Uterus (tissue), 4 donors: ENCODE measurements around the gene KRT4. TPM values are rescaled to one million over a fixed set of nuclear protein-coding genes. Genes with fewer than 3 reads are reported as not detected.

Source experiments
- DNase-seq, 2 donors: peaks; one replicate each; pipeline ENCODE4 v3.0.0-alpha.2; 2019 to 2020
- H3K27ac ChIP-seq, 2 donors: fragments of 200-600 bp; sonication (generic); 1 replicate in 1 of 2; 2 replicates in 1 of 2; pipeline ENCODE4 v1.5.1; 2016 to 2018
- H3K27me3 ChIP-seq, 2 donors: fragments of 200-600 bp; sonication (generic); one replicate each; pipeline ENCODE4 v1.5.1; 2018 to 2019; ENCODE audit warnings: control low read depth in 1 of 2
- H3K36me3 ChIP-seq, 2 donors: fragments of 200-600 bp; sonication (generic); one replicate each; pipeline ENCODE4 v1.5.1; 2019; ENCODE audit warnings: control low read depth in 1 of 2
- H3K4me1 ChIP-seq, 2 donors: fragments of 200-600 bp; sonication (generic); one replicate each; pipeline ENCODE4 v1.5.1; 2018 to 2019; ENCODE audit warnings: control low read depth in 1 of 2
- H3K4me3 ChIP-seq, 2 donors: fragments of 200-600 bp; sonication (generic); 1 replicate in 1 of 2; 2 replicates in 1 of 2; pipeline ENCODE4 v1.5.1; 2018 to 2019; ENCODE audit warnings: mild to moderate bottlenecking in 1 of 2
- H3K9me3 ChIP-seq, 2 donors: fragments of 200-600 bp; sonication (generic); one replicate each; pipeline ENCODE4 v1.5.1; 2019; ENCODE audit warnings: control low read depth in 1 of 2
- CTCF ChIP-seq, 4 experiments: fragments of 200-600 bp in 2 of 4; fragments of 450-650 bp in 2 of 4; sonication (generic) in 2 of 4; IDR thresholded peaks; one replicate each; pipeline ENCODE4 v1.5.1; 2016 to 2019; ENCODE audit warnings: antibody characterized with exemption in 4 of 4, mild to moderate bottlenecking in 2 of 4, moderate library complexity in 1 of 4
- POLR2A ChIP-seq, 2 donors: fragments of 450-650 bp; IDR thresholded peaks; one replicate each; pipeline ENCODE4 v1.6.1; 2016; ENCODE audit warnings: antibody characterized with exemption in 2 of 2, mild to moderate bottlenecking in 1 of 2, moderate library complexity in 1 of 2
- intact Hi-C: fragments of 100-400 bp; cut with DNase I; formaldehyde crosslinking; loops from one replicate; pipeline ENCODE4 v1.15.1; 2023; ENCODE audit warnings: low total_unique reads
- total RNA-seq, 4 donors: library from RNA; depleted of rRNA in 3 of 4; stranded (reverse); fragments of >200 nt in 3 of 4; gene quantifications; one replicate each; pipeline versions ENCODE4 v1.1.0 to v1.2.4, GENCODE V29; 2014 to 2023
- donor health status: DM: yes; HTN: yes; CAD: no.

Gene KRT4
- total RNA-seq, 4 donors from 2014 or later, result not detected

DNA sequence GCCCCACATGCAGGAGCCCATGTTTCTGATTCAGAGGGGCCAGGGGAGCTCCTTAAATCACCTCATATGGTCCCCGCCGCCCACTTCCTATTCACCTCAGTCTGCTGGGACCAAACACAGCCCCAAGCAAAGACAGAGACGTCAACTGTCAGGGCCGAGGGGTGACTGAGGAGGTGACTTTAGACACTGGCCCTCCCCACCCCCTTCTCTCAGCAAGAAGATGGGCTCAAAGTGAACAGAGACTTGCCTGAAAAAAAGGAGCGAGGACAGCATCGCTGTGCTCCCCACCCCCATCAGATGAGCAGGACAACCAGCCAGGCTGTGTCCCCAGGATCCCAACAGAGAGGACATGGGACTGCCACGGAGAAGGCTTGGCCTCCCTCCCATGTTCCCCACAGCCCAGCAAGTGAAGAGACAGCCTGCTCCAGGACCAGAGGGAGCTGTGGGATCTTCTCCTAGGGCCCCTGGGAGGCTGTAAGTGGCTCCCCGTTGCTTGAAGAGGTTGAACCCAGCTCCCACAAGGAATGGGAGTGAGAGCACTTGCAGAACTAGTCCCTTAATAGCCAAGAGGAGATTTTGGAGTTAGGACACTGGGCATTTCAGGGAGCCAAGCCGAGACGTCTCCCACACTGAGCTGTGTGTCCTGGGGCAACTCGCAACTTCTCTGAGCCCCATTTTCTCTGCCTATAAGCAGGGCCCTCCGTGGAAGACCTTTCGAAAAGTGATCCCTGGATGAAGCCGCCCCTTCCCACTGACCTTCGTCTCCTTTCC lies 21.5 kb upstream of the KRT4 start:
- no peak overlapping the region for H3K4me3 ChIP-seq
- no peak for TF ChIP-seq POLR2A (IDR thresholded peaks at IDR 0.05)
- no peak for TF ChIP-seq CTCF (IDR thresholded peaks at IDR 0.05)
- no peaks in the 10 kb centered on the region for H3K36me3 ChIP-seq
- no peaks in the 10 kb centered on the region for H3K4me1 ChIP-seq
- no peak overlapping the region for H3K27ac ChIP-seq
- no peaks in the 10 kb centered on the region for H3K9me3 ChIP-seq
- no peak for DNase-seq
- intact Hi-C loops, result no loop called here
- H3K27me3 ChIP-seq, result no peaks in the 10 kb centered on the region

- DNase-seq, result no peak
- no peaks in the 10 kb centered on the region for H3K36me3 ChIP-seq
- H3K27me3 ChIP-seq, result no peaks in the 10 kb centered on the region
- intact Hi-C loops, result no loop called here
- TF ChIP-seq CTCF (IDR thresholded peaks at IDR 0.05) (no peak), POLR2A (IDR thresholded peaks at IDR 0.05) (no peak)
- H3K27ac ChIP-seq, result no peak overlapping the region
- H3K9me3 ChIP-seq, result no peaks in the 10 kb centered on the region
- no peak overlapping the region for H3K4me3 ChIP-seq
- no peaks in the 10 kb centered on the region for H3K4me1 ChIP-seq
Observed at GRCh38 chr12:52834727-52835001, 20.7 kb upstream of the KRT4 start.

- intact Hi-C loops, result no loop called here
- no peaks in the 10 kb centered on the region for H3K4me1 ChIP-seq
- no peak for DNase-seq
- TF ChIP-seq CTCF (IDR thresholded peaks at IDR 0.05) (no peak), POLR2A (IDR thresholded peaks at IDR 0.05) (no peak)
- H3K9me3 ChIP-seq, result no peaks in the 10 kb centered on the region
- H3K36me3 ChIP-seq, result no peaks in the 10 kb centered on the region
- H3K27ac ChIP-seq, result no peak within 1 kb of the TSS
- no peak within 1 kb of the TSS for H3K4me3 ChIP-seq
- no peaks in the 10 kb centered on the region for H3K27me3 ChIP-seq
Observed at GRCh38 chr12:52833922-52834726, 20.2 kb upstream of the KRT4 start, which contains the start of gene KRT79. TSS of gene KRT79 (minus strand) at chr12:52834311. CDS start at chr12:52834260, 51 bp downstream.

- H3K4me3 ChIP-seq, result no peak overlapping the region
- no peaks in the 10 kb centered on the region for H3K4me1 ChIP-seq
- no peaks in the 10 kb centered on the region for H3K36me3 ChIP-seq
- DNase-seq, result no peak
- no peaks in the 10 kb centered on the region for H3K27me3 ChIP-seq
- no peaks in the 10 kb centered on the region for H3K9me3 ChIP-seq
- intact Hi-C loops, result no loop called here
- no peak overlapping the region for H3K27ac ChIP-seq
- TF ChIP-seq POLR2A (IDR thresholded peaks at IDR 0.05) (no peak), CTCF (IDR thresholded peaks at IDR 0.05) (no peak)
Observed at GRCh38 chr12:52832985-52833905, 19.3 kb upstream of the KRT4 start.
